Measurements from ENCODE around the gene NPFF.

The NPFF gene

GRCh38 chr12:53461059-53461458 is 46.2 kb downstream of the NPFF start:
- no peak for DNase-seq (ENCODE audit: extremely low read depth, low read depth)
- TF ChIP-seq, protein P1, sequence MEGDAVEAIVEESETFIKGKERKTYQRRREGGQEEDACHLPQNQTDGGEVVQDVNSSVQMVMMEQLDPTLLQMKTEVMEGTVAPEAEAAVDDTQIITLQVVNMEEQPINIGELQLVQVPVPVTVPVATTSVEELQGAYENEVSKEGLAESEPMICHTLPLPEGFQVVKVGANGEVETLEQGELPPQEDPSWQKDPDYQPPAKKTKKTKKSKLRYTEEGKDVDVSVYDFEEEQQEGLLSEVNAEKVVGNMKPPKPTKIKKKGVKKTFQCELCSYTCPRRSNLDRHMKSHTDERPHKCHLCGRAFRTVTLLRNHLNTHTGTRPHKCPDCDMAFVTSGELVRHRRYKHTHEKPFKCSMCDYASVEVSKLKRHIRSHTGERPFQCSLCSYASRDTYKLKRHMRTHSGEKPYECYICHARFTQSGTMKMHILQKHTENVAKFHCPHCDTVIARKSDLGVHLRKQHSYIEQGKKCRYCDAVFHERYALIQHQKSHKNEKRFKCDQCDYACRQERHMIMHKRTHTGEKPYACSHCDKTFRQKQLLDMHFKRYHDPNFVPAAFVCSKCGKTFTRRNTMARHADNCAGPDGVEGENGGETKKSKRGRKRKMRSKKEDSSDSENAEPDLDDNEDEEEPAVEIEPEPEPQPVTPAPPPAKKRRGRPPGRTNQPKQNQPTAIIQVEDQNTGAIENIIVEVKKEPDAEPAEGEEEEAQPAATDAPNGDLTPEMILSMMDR (IDR thresholded peaks at IDR 0.05; ENCODE audit: low read depth, low read length) = no peak

DNA sequence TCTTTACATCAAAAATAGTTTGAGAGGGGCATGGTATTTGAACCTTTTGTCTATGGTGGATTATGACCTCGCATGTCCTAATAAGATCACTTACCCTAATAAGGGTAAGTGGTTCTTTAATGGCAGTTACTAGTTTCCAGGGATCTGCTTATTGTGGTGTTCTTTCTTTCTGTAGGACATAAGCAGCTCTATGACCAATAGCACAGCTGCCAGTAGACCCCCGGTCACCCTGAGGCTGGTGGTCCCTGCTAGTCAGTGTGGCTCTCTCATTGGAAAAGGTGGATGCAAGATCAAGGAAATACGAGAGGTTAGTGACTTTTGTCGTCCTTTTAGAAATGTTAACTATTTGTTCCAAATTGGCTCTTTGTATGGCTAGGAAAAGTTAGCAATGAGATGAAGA is 48.2 kb downstream of the NPFF start:
- DNase-seq (ENCODE audit: extremely low read depth, low read depth) = no peak
- TF ChIP-seq, protein P1 (IDR thresholded peaks at IDR 0.05; ENCODE audit: low read depth, low read length) = no peak

Data from AG09319 (cell line).